PFSK-1 (cell line): ENCODE data around the gene RBMS3.

Experiments used
- POLR2AphosphoS5 ChIP-seq: IDR thresholded peaks from 2 replicates; pipeline ENCODE4 v1.6.1; 2012; ENCODE audit warnings: low read depth, mild to moderate bottlenecking, control low read depth, low read length, moderate library complexity
- SIN3A ChIP-seq: IDR thresholded peaks from 2 replicates; pipeline ENCODE4 v1.6.1; 2012; ENCODE audit warnings: mild to moderate bottlenecking, low read length, moderate library complexity, borderline replicate concordance; ENCODE audit not compliant: insufficient read depth
- TAF1 ChIP-seq: IDR thresholded peaks from 2 replicates; pipeline ENCODE4 v1.6.1; 2012; ENCODE audit warnings: low read length, control low read depth, borderline replicate concordance; ENCODE audit not compliant: insufficient read depth

- TF ChIP-seq TAF1 (no peak), POLR2AphosphoS5 (no peak), SIN3A (no peak)
These were observed 494.5 kb downstream of the RBMS3 start for GRCh38 chr3:29775340-29775739.
